Endothelial cell of umbilical vein (primary cell): ENCODE results near the gene IL22RA1.

Experiments used
- CTCF ChIP-seq, 2 donors: IDR thresholded peaks; 1 replicate in 1 of 2; 2 replicates in 1 of 2; pipeline ENCODE4 v1.5.1; 2011; ENCODE audit warnings: low read length in 2 of 2, mild to moderate bottlenecking in 2 of 2, moderate library complexity in 2 of 2, control low read depth in 1 of 2, inconsistent platforms in 1 of 2, low read depth in 1 of 2; ENCODE audit not compliant: insufficient read depth in 1 of 2; ENCODE audit errors: extremely low read depth in 1 of 2
- EZH2 ChIP-seq: IDR thresholded peaks from 2 replicates; pipeline ENCODE4 v1.6.1; 2012; ENCODE audit warnings: borderline replicate concordance, low read depth, mild to moderate bottlenecking, moderate library complexity, low read length, inconsistent platforms; ENCODE audit not compliant: severe bottlenecking
- FOS ChIP-seq: IDR thresholded peaks from 2 replicates; pipeline ENCODE4 v1.6.1; 2011; ENCODE audit warnings: mild to moderate bottlenecking, low read length, moderate library complexity, borderline replicate concordance; ENCODE audit not compliant: insufficient read depth
- GATA2 ChIP-seq: IDR thresholded peaks from 2 replicates; pipeline ENCODE4 v1.7.0; 2011; ENCODE audit warnings: low read depth, mild to moderate bottlenecking, moderate library complexity, mixed read lengths, low read length; ENCODE audit not compliant: insufficient read length, insufficient read depth
- MAX ChIP-seq: IDR thresholded peaks from 2 replicates; pipeline ENCODE4 v1.6.1; 2011; ENCODE audit not compliant: insufficient read depth, insufficient read length
- MYC ChIP-seq: IDR thresholded peaks from one replicate; pipeline ENCODE4 v1.6.1; 2011; ENCODE audit warnings: mild to moderate bottlenecking, low read depth, low read length
- POLR2A ChIP-seq: IDR thresholded peaks from 2 replicates; pipeline ENCODE4 v1.6.1; 2012; ENCODE audit warnings: low read depth, mild to moderate bottlenecking, control low read depth, low read length
- POLR2AphosphoS5 ChIP-seq: IDR thresholded peaks from 2 replicates; pipeline ENCODE4 v1.6.1; 2012; ENCODE audit warnings: low read depth, mild to moderate bottlenecking, control low read depth, low read length, moderate library complexity; ENCODE audit not compliant: insufficient read depth

GRCh38 chr1:24147816-24148215 lies 4.9 kb upstream of the IL22RA1 start:
- TF ChIP-seq CTCF (IDR thresholded peaks at IDR 0.05; ENCODE audit: extremely low read depth in 1 of 2, insufficient read depth in 1 of 2, low read depth in 1 of 2, low read length in 2 of 2) (no peak), EZH2 (no peak), POLR2AphosphoS5 (no peak), POLR2A (no peak), FOS (no peak), GATA2 (no peak), MYC (no peak), MAX (no peak)
